OCI-LY7 (cell line): ENCODE measurements around the gene CNNM2. TPM values are rescaled to one million over a fixed set of nuclear protein-coding genes. Genes with fewer than 3 reads are reported as not detected.

Experiments used
- BruUV-seq: library from RNA; stranded (reverse); fragments of 400-500 nt; replicated peaks from 2 replicates; lab custom pipeline; 2021; lab: Mats Ljungman, UMichigan
- CTCF ChIA-PET: fragments of 300-600 bp; sonication (Branson Sonifier 250); formaldehyde crosslinking; loops from one replicate; lab custom pipeline; 2022; ENCODE audit warnings: antibody characterized with exemption; ENCODE audit not compliant: unreplicated experiment; lab: Charles Lee
- POLR2A ChIA-PET: fragments of 300-600 bp; sonication (Branson Sonifier 250); formaldehyde crosslinking; loops from one replicate; lab custom pipeline; 2022; ENCODE audit warnings: antibody characterized with exemption; lab: Charles Lee
- DNase-seq: peaks from one replicate; pipeline ENCODE4 v3.0.0-alpha.2; 2015; ENCODE audit warnings: low spot score
- H2AFZ ChIP-seq: fragments of 200-600 bp; sonication (generic), shearing (Covaris generic); 2 replicates; pipeline ENCODE4 v1.6.1; 2014; ENCODE audit warnings: mild to moderate bottlenecking, antibody characterized with exemption, low read length, moderate library complexity
- H3K27ac ChIP-seq: fragments of 200-600 bp; sonication (generic); 2 replicates; pipeline ENCODE4 v1.5.1; 2014; ENCODE audit warnings: mixed run types, low read depth, mild to moderate bottlenecking, moderate library complexity, low read length, inconsistent platforms; ENCODE audit not compliant: poor library complexity, severe bottlenecking
- H3K36me3 ChIP-seq: fragments of 200-600 bp; sonication (generic); 2 replicates; pipeline ENCODE4 v1.6.1; 2014; ENCODE audit warnings: mild to moderate bottlenecking, antibody characterized with exemption, low read length, moderate library complexity, mixed read lengths; ENCODE audit not compliant: insufficient read depth
- H3K4me1 ChIP-seq: fragments of 200-600 bp; sonication (generic); 2 replicates; pipeline ENCODE4 v1.5.1; 2014; ENCODE audit warnings: mild to moderate bottlenecking, low read length; ENCODE audit not compliant: insufficient read depth, poor library complexity, severe bottlenecking
- H3K4me2 ChIP-seq: fragments of 200-600 bp; sonication (generic); 2 replicates; pipeline ENCODE4 v1.6.1; 2014; ENCODE audit warnings: mild to moderate bottlenecking, low read length
- H3K4me3 ChIP-seq: fragments of 200-600 bp; sonication (generic); 2 replicates; pipeline ENCODE4 v1.5.1; 2014; ENCODE audit warnings: mild to moderate bottlenecking, low read depth, low read length; ENCODE audit not compliant: poor library complexity, severe bottlenecking
- H3K79me2 ChIP-seq: fragments of 200-600 bp; sonication (generic); 2 replicates; pipeline ENCODE4 v1.6.1; 2016; ENCODE audit warnings: low read depth, mild to moderate bottlenecking, low read length, moderate library complexity, mixed read lengths; ENCODE audit not compliant: insufficient read depth
- H3K9me2 ChIP-seq: fragments of 200-600 bp; sonication (generic); 2 replicates; pipeline ENCODE4 v1.6.1; 2016; ENCODE audit warnings: mild to moderate bottlenecking, low read length, mixed read lengths; ENCODE audit not compliant: insufficient read depth
- H3K9me3 ChIP-seq: fragments of 200-600 bp; sonication (generic); 2 replicates; pipeline ENCODE4 v1.6.1; 2014; ENCODE audit warnings: mild to moderate bottlenecking, mixed run types, low read length, mixed read lengths
- H4K20me1 ChIP-seq: fragments of 200-600 bp; sonication (generic); 2 replicates; pipeline ENCODE4 v1.6.1; 2014; ENCODE audit warnings: mild to moderate bottlenecking, antibody characterized with exemption, low read length, moderate library complexity, mixed read lengths; ENCODE audit not compliant: insufficient read depth
- EZH2phosphoT487 ChIP-seq: fragments of 200-600 bp; sonication (generic); IDR thresholded peaks from 2 replicates; pipeline ENCODE4 v1.6.1; 2018; ENCODE audit warnings: low read depth, borderline replicate concordance, mild to moderate bottlenecking, mixed run types, antibody characterized with exemption, low read length, moderate library complexity, mixed read lengths
- intact Hi-C: fragments of 100-400 bp; cut with micrococcal nuclease; formaldehyde crosslinking; loops from one replicate; pipeline ENCODE4 v1.10.0; 2022; ENCODE audit not compliant: unreplicated experiment
- total RNA-seq, 2 experiments: library from RNA; depleted of rRNA in 1 of 2; stranded (reverse); fragments of >200 nt in 1 of 2; shearing (Covaris generic) in 1 of 2; gene quantifications; 2 replicates each; pipeline ENCODE4 v1.2.3, GENCODE V29; 2014 to 2022
- TF ChIP-seq, protein P1 (sequence below): fragments of 200-600 bp; sonication (generic); conservative IDR thresholded peaks from 2 replicates; pipeline ENCODE4 v1.5.1; 2014; ENCODE audit warnings: mild to moderate bottlenecking, antibody characterized with exemption, low read length, moderate library complexity, mixed read lengths

Gene CNNM2
- total RNA-seq, 2 experiments from 2014 or later: 6.6 to 7.2 TPM

DNA sequence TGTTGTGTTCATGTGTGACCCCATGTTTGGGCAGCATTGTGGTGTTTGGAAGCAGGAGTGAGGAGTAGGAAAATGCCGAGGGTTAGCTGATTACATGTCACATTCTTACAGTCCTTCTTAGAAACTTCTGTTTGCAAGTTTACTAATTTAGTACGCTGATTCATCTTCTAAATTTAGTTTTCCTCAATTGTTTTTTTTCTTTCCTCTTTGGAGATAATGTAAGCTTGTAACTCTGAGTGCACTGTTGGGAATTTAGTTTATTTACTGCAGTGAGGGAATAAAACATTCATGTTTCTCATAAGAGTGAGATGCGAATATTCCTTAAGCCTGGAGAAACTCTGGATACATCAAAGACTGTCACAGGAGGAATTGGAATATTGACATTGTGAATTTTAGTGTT lies 139.9 kb downstream of the CNNM2 start:
- TF ChIP-seq, protein P1, sequence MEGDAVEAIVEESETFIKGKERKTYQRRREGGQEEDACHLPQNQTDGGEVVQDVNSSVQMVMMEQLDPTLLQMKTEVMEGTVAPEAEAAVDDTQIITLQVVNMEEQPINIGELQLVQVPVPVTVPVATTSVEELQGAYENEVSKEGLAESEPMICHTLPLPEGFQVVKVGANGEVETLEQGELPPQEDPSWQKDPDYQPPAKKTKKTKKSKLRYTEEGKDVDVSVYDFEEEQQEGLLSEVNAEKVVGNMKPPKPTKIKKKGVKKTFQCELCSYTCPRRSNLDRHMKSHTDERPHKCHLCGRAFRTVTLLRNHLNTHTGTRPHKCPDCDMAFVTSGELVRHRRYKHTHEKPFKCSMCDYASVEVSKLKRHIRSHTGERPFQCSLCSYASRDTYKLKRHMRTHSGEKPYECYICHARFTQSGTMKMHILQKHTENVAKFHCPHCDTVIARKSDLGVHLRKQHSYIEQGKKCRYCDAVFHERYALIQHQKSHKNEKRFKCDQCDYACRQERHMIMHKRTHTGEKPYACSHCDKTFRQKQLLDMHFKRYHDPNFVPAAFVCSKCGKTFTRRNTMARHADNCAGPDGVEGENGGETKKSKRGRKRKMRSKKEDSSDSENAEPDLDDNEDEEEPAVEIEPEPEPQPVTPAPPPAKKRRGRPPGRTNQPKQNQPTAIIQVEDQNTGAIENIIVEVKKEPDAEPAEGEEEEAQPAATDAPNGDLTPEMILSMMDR: no peak
- TF ChIP-seq EZH2phosphoT487: no peak
- no peak overlapping the region for H2AFZ ChIP-seq
- no peaks in the 10 kb centered on the region for H3K36me3 ChIP-seq
- intact Hi-C loops: no loop called here
- H3K79me2 ChIP-seq: no peaks in the 10 kb centered on the region
- no peak for DNase-seq
- no peaks in the 10 kb centered on the region for H3K9me3 ChIP-seq
- no peak overlapping the region for H3K4me3 ChIP-seq
- H4K20me1 ChIP-seq: no peaks in the 10 kb centered on the region
- no peaks in the 10 kb centered on the region for H3K9me2 ChIP-seq
- H3K4me2 ChIP-seq: no peak overlapping the region
- H3K4me1 ChIP-seq: no peaks in the 10 kb centered on the region
- BruUV-seq: no TSS peak
- ChIA-PET POLR2A (no interaction called here), CTCF (no interaction called here)
- no peak overlapping the region for H3K27ac ChIP-seq

DNA sequence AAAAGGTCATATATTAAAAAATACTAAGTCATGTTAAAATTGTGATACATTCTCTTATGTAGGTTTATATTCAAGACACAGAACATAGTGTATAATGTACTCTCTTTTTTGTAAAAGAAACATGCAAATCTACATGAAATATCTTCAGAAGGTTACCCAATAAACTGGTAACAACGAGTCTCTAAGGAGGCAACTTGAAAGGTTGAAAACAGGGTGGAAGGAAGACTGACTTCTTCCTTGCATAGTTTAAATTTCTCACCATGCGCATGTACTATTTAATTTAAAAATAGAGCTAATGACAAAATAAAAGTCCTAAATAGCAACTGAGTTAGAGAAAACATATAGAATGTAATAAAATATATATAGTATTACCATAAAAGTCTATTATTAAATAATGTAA lies 142.5 kb downstream of the CNNM2 start:
- DNase-seq: no peak
- BruUV-seq: no TSS peak
- no peaks in the 10 kb centered on the region for H3K36me3 ChIP-seq
- no peaks in the 10 kb centered on the region for H3K9me3 ChIP-seq
- H3K27ac ChIP-seq: no peak overlapping the region
- H3K4me3 ChIP-seq: no peak overlapping the region
- TF ChIP-seq EZH2phosphoT487: no peak
- TF ChIP-seq, protein P1: no peak
- no peak overlapping the region for H3K4me2 ChIP-seq
- POLR2A ChIA-PET: no interaction called here
- H4K20me1 ChIP-seq: no peaks in the 10 kb centered on the region
- H3K9me2 ChIP-seq: no peaks in the 10 kb centered on the region
- intact Hi-C loops: no loop called here
- no peaks in the 10 kb centered on the region for H3K79me2 ChIP-seq
- H2AFZ ChIP-seq: no peak overlapping the region
- CTCF ChIA-PET: no interaction called here
- no peaks in the 10 kb centered on the region for H3K4me1 ChIP-seq

DNA sequence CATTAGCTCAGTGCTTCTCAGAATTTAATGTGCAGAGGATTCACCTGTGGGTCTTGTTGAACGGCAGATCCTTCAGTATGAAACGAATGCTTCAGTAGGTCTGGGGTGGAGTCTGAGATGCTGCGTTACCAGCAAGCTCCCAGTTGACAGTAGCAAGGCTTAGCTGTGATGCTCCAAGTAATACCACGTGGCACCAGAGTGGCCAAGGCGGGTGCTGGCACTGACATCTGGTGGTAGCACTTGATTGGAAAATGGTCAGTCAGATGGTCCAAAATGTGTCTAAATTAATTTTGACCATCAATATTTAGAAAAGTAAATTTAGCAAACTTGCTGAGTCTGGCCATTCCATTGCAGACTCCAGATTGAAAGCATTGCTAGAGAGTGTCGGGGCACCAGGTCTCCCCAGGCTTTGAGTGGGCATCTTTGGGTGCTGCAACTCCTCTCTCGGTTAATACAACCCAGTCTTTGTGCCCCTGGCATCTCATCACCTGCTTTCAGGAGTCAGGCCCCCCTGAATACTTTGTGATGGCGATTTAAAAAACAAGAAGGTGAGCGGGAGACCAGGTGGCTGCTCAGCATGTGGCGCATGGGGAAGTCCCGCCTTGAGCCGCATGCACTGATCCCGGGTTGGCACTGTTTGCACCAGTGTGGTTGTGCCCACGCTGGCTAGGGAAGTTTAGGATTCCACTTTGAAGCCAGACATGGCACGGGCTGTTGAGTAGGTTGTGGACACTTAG lies 144.9 kb downstream of the CNNM2 start:
- ChIA-PET POLR2A (interaction anchor here (0.6 kb wide), 3 partner anchors 87 to 192 kb away, joined by 3 to 4 read pairs (median 3); no protein-coding TSS in a partner anchor), CTCF (interaction anchor here (1.1 kb wide), 1 partner anchor 146 kb away, joined by 3 read pairs; no protein-coding TSS in a partner anchor)
- H3K36me3 ChIP-seq: no peaks in the 10 kb centered on the region
- no peak overlapping the region for H3K27ac ChIP-seq
- DNase-seq: no peak
- H3K9me3 ChIP-seq: no peaks in the 10 kb centered on the region
- no peak overlapping the region for H3K4me2 ChIP-seq
- TF ChIP-seq EZH2phosphoT487: no peak
- TF ChIP-seq, protein P1: peak; percentile 39
- BruUV-seq: no TSS peak
- intact Hi-C loops: no loop called here
- no peaks in the 10 kb centered on the region for H4K20me1 ChIP-seq
- no peak overlapping the region for H3K4me3 ChIP-seq
- H3K79me2 ChIP-seq: no peaks in the 10 kb centered on the region
- no peak overlapping the region for H2AFZ ChIP-seq
- no peaks in the 10 kb centered on the region for H3K9me2 ChIP-seq
- H3K4me1 ChIP-seq: no peaks in the 10 kb centered on the region
